Activated naive CD8-positive, alpha-beta T cell treated with anti-CD3 and anti-CD28 coated beads, Interleukin-2, amount 50 U/mL, for 16 hours (primary cell): ENCODE measurements around the gene MOB1B.
"Not testable (repeated sequence)": the region's sequence is repeated elsewhere in the genome, so short reads cannot be mapped to it uniquely, and the experiment has no call there.

Source experiments
- DNase-seq: peaks from one replicate; pipeline ENCODE4 v3.0.0-alpha.2; 2020; ENCODE audit warnings: low read depth, low spot score

MOB1B gene

DNA sequence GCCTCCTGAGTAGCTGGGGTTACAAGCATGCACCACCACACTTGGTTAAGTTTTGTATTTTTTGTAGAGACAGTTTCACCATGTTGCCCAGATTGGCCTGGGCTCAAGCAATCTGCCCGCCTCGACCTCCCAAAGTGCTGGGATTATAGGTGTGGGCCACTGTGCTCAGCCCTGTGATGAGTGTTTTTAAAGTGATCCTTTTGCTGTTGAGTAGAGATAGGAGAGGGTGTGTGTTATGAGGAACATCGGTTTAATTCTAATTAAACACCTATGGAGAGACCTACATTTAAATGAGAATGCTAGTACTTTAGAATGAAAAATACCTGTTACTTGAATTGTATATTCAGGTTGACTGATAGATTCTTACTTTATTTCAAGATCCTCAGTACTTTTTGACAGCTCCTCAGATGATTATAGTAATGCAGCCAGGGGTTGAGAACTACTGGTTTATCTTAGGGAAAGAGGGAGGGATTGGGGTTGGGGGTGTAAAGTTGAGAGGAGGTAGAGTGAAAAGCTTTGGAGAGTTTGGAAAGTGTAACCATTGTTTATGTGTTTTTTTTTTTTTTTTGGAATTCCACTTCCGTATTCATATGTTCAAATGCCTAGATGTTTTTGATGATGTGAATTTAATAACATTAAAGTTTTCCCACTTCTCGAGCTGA lies 54.5 kb downstream of the MOB1B start:
- DNase-seq, result no peak

DNA sequence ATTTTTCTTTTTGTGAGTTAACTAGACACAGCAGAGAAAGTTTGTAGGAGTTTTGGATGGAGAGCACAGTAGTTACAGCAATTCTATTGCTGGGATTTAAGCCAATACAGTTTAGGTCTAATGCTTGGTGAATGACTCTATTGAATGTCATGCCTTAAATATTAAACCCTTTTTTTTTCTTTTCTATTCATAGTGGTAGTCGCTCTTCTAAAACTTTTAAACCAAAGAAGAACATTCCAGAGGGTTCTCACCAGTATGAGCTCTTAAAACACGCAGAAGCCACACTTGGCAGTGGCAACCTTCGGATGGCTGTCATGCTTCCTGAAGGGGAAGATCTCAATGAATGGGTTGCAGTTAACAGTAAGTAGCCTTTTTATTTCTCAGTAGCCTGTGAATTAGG lies 56.5 kb downstream of the MOB1B start:
- DNase-seq, result no peak

DNA sequence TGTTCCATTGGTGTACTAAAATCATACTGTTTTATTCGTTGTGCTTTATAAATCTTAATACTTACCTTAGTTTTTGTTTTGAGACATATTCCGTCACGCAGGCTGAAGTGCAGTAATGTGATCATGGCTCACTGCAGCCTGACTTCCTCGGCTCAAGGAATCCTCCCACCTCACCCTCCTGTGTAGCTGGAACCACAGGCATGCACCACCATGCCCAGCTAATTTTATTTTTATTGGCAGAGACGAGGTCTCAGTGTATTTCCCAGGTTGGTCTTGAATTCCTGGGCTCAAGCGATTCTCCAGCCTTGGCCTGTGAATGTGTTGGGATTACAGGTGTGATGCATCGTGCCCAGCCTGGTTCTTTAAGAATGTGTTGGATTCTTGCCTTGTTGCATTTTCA lies 66.9 kb downstream of the MOB1B start:
- no peak for DNase-seq

DNA sequence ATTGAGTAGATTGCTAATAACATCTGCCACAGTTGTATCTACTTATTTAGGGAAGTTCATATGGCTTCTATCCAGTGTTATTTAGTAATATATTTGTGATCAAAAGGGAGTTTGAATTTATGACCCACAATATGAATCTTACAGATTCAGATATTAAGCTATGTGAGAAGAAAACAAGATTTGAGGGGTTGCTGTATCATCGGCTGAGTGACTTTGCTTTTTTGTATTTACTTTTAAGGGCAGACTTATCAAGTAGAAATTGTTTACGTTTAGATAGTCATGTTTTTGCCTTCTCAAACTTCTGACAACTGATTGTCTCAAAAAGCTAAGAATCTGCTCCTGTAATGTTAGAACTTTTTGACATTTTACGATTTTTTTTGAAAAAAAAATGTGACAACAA lies 74.1 kb downstream of the MOB1B start:
- no peak for DNase-seq

DNA sequence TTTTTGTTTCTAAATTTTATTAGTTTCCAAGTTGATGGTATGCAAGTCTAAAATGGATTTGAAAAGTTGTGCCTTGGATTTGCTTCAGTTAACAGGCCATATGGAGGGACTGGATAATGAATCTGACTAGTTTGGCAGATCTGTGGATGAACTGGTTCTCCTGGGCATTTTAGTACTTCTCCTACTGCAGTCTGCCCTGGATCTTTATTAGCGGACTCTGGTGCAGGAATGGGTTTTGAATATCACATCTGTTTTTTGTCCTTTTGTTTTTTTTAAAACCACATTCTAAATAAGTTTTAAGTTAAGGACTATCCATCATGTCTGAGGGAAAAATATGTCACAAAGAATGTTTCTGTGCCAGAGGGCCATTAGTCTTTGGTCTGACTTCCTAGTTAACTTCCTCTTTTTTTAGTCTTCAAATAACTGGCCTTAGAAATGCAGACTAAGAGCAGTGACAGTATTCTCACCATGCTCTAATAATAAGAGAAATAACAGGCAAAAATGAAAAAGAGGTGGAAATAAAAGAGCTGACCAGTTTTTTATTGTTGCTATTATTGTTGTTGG lies 77.4 kb downstream of the MOB1B start:
- no peak for DNase-seq

DNA sequence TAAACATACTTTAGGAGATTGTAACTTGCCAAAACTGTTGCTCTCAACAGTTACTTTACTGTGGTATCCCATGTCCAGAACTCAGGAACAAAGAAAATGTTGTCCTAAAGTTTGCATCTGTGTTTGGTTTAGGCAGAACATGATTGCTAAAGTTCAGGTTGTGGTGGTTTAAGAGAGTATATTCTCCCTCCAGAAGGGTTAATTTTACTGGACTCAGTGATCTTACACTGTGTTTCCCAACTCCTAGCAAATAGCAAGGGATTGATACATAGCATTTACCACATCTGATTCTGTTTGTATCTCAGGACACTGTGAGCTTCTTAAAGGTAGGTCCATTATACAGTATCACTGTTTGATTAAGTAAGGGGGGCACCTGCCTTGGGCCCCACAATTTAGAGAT lies 78.0 kb downstream of the MOB1B start:
- no peak for DNase-seq

DNA sequence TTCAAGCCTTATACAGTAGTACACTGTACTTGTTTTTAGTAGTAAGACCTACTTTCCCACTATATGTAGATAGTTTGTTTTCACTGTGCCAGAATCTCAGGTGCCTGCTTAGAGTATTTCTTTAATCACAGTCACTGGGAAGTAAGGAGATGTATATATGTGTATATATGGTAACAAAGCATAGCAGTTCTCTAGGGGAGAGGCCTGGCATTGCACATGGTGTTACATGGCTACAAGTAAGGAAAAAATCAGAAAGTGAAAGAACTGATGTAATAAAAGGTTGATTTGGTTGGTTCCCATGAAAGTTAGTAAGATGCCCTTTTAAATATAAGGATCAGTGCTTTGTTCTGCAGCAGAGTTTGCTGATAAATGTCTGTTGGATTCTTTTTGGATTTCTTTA lies 81.9 kb downstream of the MOB1B start:
- DNase-seq, result no peak

DNA sequence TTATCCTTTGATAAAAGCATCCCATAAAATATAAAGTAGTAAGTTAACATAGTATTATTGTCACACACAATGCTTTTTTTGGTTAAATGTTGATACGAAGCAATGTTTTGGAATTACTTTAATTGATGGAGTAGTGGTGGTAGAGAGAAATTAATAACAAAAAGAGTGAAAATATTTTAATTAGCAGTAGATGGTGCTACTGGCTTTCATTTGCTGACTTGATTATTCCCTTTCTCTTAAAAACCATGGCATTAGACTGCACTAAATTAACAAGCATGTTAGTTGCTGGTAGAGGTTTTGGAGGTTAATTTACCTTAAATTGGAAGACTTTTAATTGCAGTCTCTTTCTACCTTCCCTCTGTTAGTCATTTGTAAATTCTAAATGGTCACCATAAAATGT lies 82.4 kb downstream of the MOB1B start:
- no peak for DNase-seq

DNA sequence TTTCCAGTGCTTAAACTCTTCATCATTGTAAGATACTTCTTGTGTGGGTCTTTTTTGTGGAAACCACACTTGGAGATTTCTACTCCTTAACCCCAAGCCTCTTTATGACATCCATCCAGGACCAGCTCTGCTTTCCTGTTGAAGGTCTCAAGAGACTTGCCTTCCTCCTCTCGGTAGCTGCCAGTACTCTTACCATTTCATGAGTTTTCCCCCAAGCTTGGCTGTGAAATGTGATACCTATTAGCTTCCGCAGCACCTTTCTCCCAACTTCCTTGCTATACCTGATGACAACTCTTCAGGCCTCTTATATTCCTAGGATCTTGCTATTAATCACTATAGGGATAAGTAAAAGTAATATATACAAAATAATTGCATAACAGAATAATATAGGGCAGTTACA lies 89.4 kb downstream of the MOB1B start:
- no peak for DNase-seq

DNA sequence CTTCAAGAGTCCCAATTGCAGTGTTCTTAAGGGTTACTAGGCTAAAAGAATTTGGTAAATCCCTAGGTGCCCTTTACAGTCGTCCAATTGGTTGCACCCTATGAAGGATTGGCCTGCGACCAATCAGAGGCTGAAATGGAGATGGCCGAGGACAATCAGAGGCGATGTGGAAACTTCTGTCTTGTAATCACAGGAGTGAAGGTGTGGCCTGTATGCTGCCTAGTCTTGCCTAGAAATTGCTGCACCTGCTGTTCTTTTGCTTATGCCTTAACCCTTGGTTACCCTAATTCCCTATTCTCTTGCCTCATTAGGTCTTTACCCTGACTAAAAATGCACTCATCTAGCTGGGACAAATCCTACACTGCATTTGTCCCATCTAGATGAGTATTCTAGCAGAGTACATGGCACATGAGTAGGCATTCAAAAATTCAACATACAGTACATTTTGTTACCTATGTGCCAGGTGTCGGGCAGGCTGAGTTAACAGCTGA lies 90.3 kb downstream of the MOB1B start:
- DNase-seq, result no peak

DNA sequence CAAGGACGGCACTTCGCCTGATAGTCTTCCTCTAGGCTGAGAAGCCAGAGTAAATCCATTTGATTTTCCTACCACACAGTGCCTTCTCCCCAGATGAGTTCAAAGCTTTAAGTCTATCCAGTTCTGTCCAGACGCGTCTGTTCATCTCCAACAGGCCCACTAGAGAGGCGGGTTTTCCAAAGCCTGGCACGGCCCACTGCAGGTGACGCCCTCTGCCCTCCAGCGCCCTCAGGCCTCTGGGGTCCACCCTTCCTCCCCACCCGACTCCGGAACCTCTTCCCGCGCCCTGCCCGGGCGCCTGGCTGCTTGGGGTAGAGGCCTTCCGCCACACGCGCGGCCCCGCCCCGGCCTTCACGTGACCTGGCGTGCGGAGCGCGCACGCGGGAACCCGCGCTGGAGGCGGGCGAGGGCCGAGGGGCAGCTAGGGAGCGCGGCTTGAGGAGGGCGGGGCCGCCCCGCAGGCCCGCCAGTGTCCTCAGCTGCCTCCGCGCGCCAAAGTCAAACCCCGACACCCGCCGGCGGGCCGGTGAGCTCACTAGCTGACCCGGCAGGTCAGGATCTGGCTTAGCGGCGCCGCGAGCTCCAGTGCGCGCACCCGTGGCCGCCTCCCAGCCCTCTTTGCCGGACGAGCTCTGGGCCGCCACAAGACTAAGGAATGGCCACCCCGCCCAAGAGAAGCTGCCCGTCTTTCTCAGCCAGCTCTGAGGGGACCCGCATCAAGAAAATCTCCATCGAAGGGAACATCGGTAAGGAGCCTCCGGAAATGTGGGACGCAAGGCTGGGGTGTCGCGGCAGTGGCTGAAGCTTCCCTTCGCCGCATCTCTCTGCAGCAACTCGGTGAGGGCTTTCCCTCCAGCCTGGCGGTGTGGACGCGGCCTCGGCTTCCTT lies 91.3 kb downstream of the MOB1B start, which contains the start of gene DCK:
Gene DCK, plus strand, starts transcription at position 469 of the 888 bp plus-strand sequence. Its CDS starts 187 bp downstream, at position 656.
- peak; percentile 69 for DNase-seq

DNA sequence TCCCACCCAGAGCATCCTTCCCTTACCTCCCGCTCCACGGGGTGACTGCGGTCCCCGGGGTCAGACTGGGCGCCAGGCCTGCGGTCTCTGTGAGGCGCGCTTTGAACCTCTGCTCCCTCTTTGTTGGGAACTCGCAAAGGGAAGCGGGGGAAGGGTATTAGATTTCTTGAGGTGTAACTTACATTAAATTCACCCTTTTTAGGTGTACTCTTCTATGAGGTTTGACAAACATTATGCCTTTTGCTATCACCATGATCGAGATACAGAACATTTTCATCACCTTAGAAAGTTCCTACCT lies 91.8 kb downstream of the MOB1B start:
- no peak for DNase-seq

DNA sequence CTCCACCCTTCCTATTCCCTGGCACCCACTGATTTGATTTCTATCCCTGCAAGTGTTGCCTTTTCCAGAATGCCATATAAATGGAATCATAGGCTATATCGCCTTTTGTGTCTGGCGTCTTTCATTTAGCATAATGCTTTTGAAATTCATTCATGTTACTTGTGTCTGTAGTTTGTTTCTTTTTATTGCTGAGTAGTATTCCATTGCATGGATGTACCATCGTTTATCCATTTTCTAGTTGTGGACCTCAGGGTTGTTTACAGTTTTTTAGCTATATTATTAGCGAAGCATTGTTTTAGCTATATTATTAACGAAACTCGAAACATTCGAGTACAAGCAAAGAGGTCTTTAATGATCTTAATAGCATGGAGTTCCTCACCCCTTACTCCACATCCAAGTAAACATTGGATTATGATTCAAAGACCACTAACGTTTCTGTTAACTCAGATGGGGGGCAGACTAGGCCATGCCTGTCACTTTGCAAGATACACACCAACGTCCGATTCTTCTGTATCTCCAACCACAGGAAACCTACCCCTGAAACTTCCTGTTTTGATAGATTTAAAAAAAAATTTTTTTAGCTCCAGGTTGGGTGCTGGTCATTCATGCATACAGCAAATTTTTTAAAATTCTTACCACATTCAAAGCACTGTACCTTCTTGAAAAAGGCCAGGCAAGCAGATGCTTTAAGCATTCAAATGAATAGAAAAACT lies 92.4 kb downstream of the MOB1B start:
- no peak for DNase-seq

DNA sequence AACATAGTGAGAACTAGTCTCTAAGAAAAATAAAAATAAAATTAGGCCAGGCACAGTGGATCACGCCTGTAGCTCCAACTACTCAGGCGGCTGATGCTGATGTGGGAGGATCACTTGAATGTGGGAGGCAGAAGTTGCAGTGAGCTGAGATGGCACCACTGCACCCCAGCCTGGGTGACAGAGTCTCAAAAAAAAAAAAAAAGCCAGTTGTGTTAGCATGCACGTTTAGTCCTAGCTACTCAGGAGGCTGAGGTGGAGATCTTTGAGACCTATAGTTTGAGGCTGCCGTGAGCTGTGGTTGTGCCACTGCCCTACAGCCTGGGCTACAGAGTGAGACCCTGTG lies 93.8 kb downstream of the MOB1B start:
- no peak for DNase-seq

DNA sequence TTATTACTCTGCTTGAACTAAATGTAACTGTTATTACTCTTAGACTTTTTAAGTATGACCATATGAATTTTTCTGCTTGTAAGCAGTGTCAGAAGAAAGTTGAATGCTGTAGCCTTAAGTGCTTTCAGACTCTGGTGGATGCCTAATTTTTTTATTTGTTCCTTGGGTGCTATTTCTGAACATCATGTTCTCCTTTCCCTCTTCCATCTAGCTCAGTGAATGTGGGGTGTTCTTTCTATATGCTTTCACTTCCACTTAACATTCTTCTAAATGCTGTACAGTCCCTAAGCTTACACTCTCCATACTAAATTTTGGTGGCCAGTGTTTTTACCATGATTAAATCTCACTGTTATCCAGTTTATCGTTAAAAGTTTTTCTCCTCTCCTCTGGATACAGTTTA lies 94.9 kb downstream of the MOB1B start:
- DNase-seq, result no peak

DNA sequence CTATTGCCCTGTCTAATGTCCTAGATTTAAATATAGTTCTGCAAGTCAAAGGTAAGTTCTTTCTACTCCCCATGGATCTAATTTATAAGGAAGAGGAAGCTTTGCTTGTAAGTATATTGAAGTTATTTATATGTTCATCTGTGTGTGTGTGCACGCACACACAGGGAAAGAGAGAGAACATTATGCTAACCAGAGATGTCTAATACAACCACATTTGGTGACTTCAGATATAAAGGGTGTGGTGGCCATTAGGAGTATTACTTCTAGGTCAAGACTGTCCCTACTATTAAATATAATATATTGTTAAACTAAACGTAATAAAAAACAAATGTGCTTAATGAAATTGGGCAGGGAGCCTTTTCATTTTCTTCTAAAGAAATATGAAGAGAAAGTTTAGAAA lies 95.4 kb downstream of the MOB1B start:
- DNase-seq, result no peak

DNA sequence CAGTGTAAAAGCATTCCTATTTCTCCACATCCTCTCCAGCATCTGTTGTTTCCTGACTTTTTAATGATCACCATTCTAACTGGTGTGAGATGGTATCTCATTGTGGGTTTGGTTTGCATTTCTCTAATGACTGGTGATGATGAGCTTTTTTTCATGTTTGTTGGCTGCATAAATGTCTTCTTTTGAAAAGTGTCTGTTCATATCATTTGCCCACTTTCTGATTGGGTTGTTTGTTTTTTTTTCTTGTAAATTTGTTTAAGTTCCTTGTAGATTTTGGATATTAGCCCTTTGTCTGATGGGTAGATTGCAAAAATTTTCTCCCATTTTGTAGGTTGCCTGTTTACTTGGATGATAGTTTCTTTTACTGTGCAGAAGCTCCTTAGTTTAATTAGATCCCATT lies 97.5 kb downstream of the MOB1B start:
- not testable (repeated sequence) for DNase-seq

DNA sequence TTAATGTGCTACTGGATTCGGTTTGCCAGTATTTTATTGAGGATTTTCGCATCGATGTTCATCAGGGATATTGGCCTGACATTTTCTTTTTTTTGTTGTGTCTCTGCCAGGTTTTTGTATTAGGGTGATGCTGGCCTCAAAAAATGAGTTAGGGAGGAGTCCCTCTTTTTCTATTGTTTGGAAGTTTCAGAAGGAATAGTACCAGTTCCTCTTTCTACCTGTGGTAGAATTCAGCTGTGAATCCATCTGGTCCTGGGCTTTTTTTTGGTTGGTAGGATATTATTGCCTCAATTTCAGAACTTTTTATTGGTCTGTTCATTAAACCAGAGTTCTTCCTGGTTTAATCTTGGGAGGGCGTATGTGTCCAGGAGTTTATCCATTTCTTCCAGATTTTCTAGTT lies 99.2 kb downstream of the MOB1B start:
- not testable (repeated sequence) for DNase-seq

DNA sequence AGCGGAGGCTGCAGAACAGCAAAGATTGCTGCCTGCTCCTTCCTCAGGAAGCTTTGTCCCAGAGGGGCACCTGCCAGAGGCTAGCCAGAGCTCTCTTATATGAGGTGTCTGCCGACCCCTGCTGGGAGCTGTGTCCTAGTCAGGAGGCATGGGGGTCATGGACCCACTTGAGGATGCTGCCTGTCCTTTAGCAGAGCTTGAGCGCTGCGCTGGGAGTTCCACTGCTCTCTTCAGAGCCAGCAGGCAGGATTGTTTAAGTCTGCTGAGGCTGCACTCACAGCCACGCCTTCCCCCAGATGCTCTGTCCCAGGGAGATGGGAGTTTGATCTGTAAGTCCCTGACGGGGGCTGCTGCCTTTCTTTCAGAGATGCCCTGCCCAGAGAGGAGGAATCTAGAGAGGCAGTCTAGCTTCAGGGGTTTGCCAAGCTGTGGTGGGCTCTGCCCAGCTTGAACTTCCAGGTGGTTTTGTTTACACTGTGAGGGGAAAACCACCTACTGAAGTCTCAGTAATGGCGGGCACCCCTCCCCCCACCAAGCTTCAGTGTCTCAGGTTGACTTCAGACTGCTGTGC lies 102.2 kb downstream of the MOB1B start:
- no peak for DNase-seq

DNA sequence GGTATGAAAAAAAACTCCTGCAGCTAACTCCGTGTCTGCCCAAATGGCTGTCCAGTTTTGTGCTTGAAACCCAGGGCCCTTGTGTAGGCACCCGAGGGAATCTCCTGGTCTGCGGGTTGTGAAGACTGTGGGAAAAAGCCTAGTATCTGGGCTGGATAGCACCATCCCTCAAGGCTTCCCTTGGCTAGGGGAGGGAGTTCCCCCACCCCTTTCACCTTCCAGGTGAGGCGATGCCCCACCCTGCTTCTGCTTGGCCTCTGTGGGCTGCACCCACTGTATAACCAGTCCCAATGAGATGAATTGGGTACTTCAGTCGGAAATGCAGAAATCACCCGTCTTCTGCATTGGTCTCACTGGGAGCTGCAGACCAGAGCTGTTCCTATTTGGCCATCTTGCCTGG lies 102.9 kb downstream of the MOB1B start:
- DNase-seq, result not testable (repeated sequence)

DNA sequence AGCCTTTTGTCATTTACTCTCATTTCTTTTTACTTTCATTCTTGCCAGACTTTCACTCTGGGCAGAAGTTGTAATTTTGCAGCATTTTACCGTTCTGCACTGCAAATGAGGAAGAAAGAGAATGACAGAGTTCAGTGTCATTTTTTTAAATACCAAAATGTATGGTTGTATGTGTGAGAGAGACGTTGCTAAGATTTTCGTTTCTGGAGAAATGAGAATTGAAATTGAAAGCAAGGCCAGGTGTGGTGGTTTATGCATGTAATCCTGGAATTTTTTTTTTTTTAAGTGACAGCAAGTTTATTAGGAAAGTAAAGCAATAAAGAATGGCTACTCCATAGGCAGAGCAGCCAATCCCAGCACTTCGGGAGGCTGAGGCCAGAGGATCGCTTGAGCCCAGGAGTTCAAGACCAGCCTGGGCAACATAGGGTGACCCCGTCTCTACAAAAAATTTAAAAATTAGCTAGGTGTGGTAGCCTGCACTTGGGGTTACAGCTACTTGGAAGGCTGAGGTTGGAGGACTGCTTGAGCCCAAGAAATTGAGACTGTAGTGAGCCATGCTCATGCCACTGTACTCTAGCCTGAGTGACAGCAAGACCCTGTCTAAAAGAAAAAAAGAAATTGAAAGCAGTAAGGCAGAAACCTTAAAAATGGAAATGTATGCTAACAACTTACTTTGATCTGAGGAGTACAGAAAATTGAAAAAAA lies 104.2 kb downstream of the MOB1B start:
- DNase-seq, result no peak
